GM12878 (cell line): ENCODE measurements around the gene NDUFV2. TPM values are rescaled to one million over a fixed set of nuclear protein-coding genes. Genes with fewer than 3 reads are reported as not detected.

ENCODE experiments used
- ATF3 ChIP-seq: IDR thresholded peaks from 2 replicates; pipeline ENCODE4 v1.6.1; 2011; ENCODE audit warnings: low read depth, mild to moderate bottlenecking, low read length, moderate library complexity, borderline replicate concordance; ENCODE audit errors: extremely low read depth
- CREB1 ChIP-seq: IDR thresholded peaks from 2 replicates; pipeline ENCODE4 v1.6.1; 2012; ENCODE audit warnings: low read depth, mild to moderate bottlenecking, inconsistent platforms
- CREM ChIP-seq: IDR thresholded peaks from 2 replicates; pipeline ENCODE4 v1.6.1; 2014; ENCODE audit warnings: antibody characterized with exemption, low read depth
- EED ChIP-seq: sonication (generic); IDR thresholded peaks from 2 replicates; pipeline ENCODE4 v1.6.1; 2016; ENCODE audit warnings: antibody characterized with exemption, low read depth
- EP300 ChIP-seq, 2 experiments: fragments of 150-350 bp in 1 of 2; IDR thresholded peaks; 2 replicates each; pipeline ENCODE4 v1.6.1; 2011 to 2012; ENCODE audit warnings: low read depth in 2 of 2, low read length in 2 of 2, borderline replicate concordance in 1 of 2, improper control_type of control experiment in 1 of 2, inconsistent platforms in 1 of 2; ENCODE audit not compliant: control insufficient read depth in 1 of 2
- HDAC6 ChIP-seq: fragments of 200-600 bp; sonication (generic); IDR thresholded peaks from one replicate; pipeline ENCODE4 v1.8.0; 2017; ENCODE audit warnings: antibody characterized with exemption; ENCODE audit not compliant: unreplicated experiment
- HDGF ChIP-seq: fragments of 450-650 bp; IDR thresholded peaks from 2 replicates; pipeline ENCODE4 v1.6.1; 2016; ENCODE audit warnings: antibody characterized with exemption
- IRF5 ChIP-seq: fragments of 450-650 bp; IDR thresholded peaks from 2 replicates; pipeline ENCODE4 v1.6.1; 2017; ENCODE audit warnings: borderline replicate concordance
- JUNB ChIP-seq: IDR thresholded peaks from 2 replicates; pipeline ENCODE4 v1.6.1; 2016; ENCODE audit warnings: antibody characterized with exemption, mild to moderate bottlenecking
- MYB ChIP-seq: fragments of 150-350 bp; IDR thresholded peaks from 2 replicates; pipeline ENCODE4 v1.6.1; 2014; ENCODE audit warnings: mild to moderate bottlenecking, low read depth, low read length, borderline replicate concordance
- MYC ChIP-seq: IDR thresholded peaks from 2 replicates; pipeline ENCODE4 v1.6.1; 2011; ENCODE audit warnings: mild to moderate bottlenecking, low read length, moderate library complexity, inconsistent platforms; ENCODE audit not compliant: insufficient read depth, insufficient replicate concordance, insufficient read length, severe bottlenecking
- NR2C2 ChIP-seq: IDR thresholded peaks from 2 replicates; pipeline ENCODE4 v1.6.1; 2011; ENCODE audit warnings: borderline replicate concordance, low read depth; ENCODE audit not compliant: control insufficient read depth, insufficient read length
- RCOR1 ChIP-seq: conservative IDR thresholded peaks from 2 replicates; pipeline ENCODE4 v1.6.1; 2012; ENCODE audit warnings: low read depth, low read length, improper control_type of control experiment
- SKIL ChIP-seq: fragments of 450-650 bp; IDR thresholded peaks from 2 replicates; pipeline ENCODE4 v1.6.1; 2017; ENCODE audit warnings: mild to moderate bottlenecking, low read depth, inconsistent platforms; ENCODE audit not compliant: poor library complexity, severe bottlenecking
- SREBF1 ChIP-seq: IDR thresholded peaks from 2 replicates; pipeline ENCODE4 v1.6.1; 2012; ENCODE audit warnings: mild to moderate bottlenecking, low read length
- SUPT20H ChIP-seq: IDR thresholded peaks from 2 replicates; pipeline ENCODE4 v1.6.1; 2011; ENCODE audit warnings: low read depth, mild to moderate bottlenecking, low read length, moderate library complexity, borderline replicate concordance; ENCODE audit not compliant: control insufficient read depth
- ZBTB40 ChIP-seq: fragments of 450-650 bp; IDR thresholded peaks from 2 replicates; pipeline ENCODE4 v1.6.1; 2016; ENCODE audit warnings: mild to moderate bottlenecking, moderate library complexity, borderline replicate concordance
- ZNF622 ChIP-seq: fragments of 450-650 bp; IDR thresholded peaks from 2 replicates; pipeline ENCODE4 v1.6.1; 2017; ENCODE audit warnings: mild to moderate bottlenecking, inconsistent platforms
- polyA plus RNA-seq, 11 experiments: library from polyadenylated mRNA; depleted of rRNA in 4 of 11; unstranded in 6 of 11; stranded (reverse) in 5 of 11; fragments of >200 nt; fragmentation: Nextera tagmentation in 4 of 11; fragmentation: Illumina TruSeq in 1 of 11; extraction: Ambion mirVana in 4 of 11; extraction: Trizol in 1 of 11; gene quantifications; 1 replicate in 1 of 11; 2 replicates in 10 of 11; pipeline versions ENCODE4 v1.2.1 to v1.2.3, GENCODE V29; 2011 to 2016; ENCODE audit warnings: inconsistent platforms in 2 of 11, missing spikeins in 2 of 11, low read depth in 1 of 11
- total RNA-seq, 4 experiments: library from RNA; depleted of rRNA in 3 of 4; stranded (reverse); fragments of >200 nt in 3 of 4; fragmentation: Illumina TruSeq in 1 of 4; extraction: Trizol in 1 of 4; gene quantifications; 2 replicates each; pipeline versions ENCODE4 v1.2.1 to v1.2.3, GENCODE V29; 2013 to 2021

NDUFV2 gene
- total and polyA plus RNA-seq, 10 of the 15 experiments (the other 5 are each of a cell fraction or from before 2014, with no cell fraction given), result 236 to 590 (median 321) TPM

- no peak for TF ChIP-seq NR2C2
- no peak for TF ChIP-seq ZNF622
- TF ChIP-seq MYC, result no peak
- TF ChIP-seq CREB1, result peak; percentile 94
- no peak for TF ChIP-seq MYB
- peak; percentile 83 for TF ChIP-seq CREM
- no peak for TF ChIP-seq HDGF
- no peak for TF ChIP-seq SUPT20H
- no peak for TF ChIP-seq SREBF1
- TF ChIP-seq HDAC6, result no peak
- no peak for TF ChIP-seq ATF3
- no peak for TF ChIP-seq IRF5
- TF ChIP-seq EP300 (IDR thresholded peaks at IDR 0.05; ENCODE audit: borderline replicate concordance in 1 of 2, control insufficient read depth in 1 of 2, low read depth in 2 of 2, low read length in 2 of 2), result no peak
- no peak for TF ChIP-seq RCOR1
- peak; percentile 58; the same call in 1 of the 2 replicates for TF ChIP-seq ZBTB40
- no peak for TF ChIP-seq SKIL
- TF ChIP-seq JUNB, result 0 out of 2 replicates have a peak, but pooled peaks have one; percentile 6
- TF ChIP-seq EED, result no peak; the same call in 1 of the 2 replicates
Measured at GRCh38 chr18:9101730-9102507, 580 bp upstream of the NDUFV2 start (continued).
